ENCODE data around the gene GTF3C5. TPM values are rescaled to one million over a fixed set of nuclear protein-coding genes. Genes with fewer than 3 reads are reported as not detected.
"Not testable (repeated sequence)": the region's sequence is repeated elsewhere in the genome, so short reads cannot be mapped to it uniquely, and the experiment has no call there.

The GTF3C5 gene
- total RNA-seq, 4 donors from 2014 or later: 43.5 to 51.5 (median 48.9) TPM

GRCh38 chr9:133060417-133060841 lies 29.6 kb downstream of the GTF3C5 start:
- 38 to 74% methylated on average over 2 to 4 of the region's 6 CpGs for WGBS, 2 donors (ENCODE audit: low coverage in 1 of 2)
- no peak for ATAC-seq
- no peaks in the 10 kb centered on the region for H3K27me3 ChIP-seq
- peaks cover 0 to 46% of the 10 kb centered on the region in 2 donors for H3K36me3 ChIP-seq
- H3K4me1 ChIP-seq: no peaks in the 10 kb centered on the region
- H3K4me3 ChIP-seq: no peak overlapping the region
- H3K27ac ChIP-seq: no peak overlapping the region
- no peak for TF ChIP-seq POLR2A (IDR thresholded peaks at IDR 0.05)
- no peak for TF ChIP-seq EP300 (IDR thresholded peaks at IDR 0.05)
- no peak for TF ChIP-seq CTCF (IDR thresholded peaks at IDR 0.05)
- no peak for TF ChIP-seq POLR2AphosphoS5 (IDR thresholded peaks at IDR 0.05)
- no peaks in the 10 kb centered on the region for H3K9me3 ChIP-seq

GRCh38 chr9:133061019-133061763 lies 30.4 kb downstream of the GTF3C5 start:
- not testable (repeated sequence) for H3K9me3 ChIP-seq, H3K4me1 ChIP-seq, H3K4me3 ChIP-seq, ATAC-seq, H3K27ac ChIP-seq, H3K27me3 ChIP-seq
- peaks cover 0 to 43% of the 10 kb centered on the region in 2 donors for H3K36me3 ChIP-seq
- WGBS, 2 donors (ENCODE audit: low coverage in 1 of 2): 43 to 55% methylated on average over 4 to 6 of the region's 14 CpGs

- H3K4me3 ChIP-seq, ATAC-seq, H3K27ac ChIP-seq, H3K4me1 ChIP-seq, H3K27me3 ChIP-seq, H3K9me3 ChIP-seq: not testable (repeated sequence)
- H3K36me3 ChIP-seq: peaks cover 0 to 41% of the 10 kb centered on the region in 2 donors
- WGBS, 2 donors (ENCODE audit: low coverage in 1 of 2): no CpG with 5 or more reads among the region's 9 CpGs
Measured at GRCh38 chr9:133061764-133062145, 31.0 kb downstream of the GTF3C5 start, which contains the start of gene CEL. CEL (plus strand) TSS chr9:133061981; CDS start chr9:133062003, 22 bp downstream.

- 72 to 83% methylated on average over 2 of the region's 8 CpGs for WGBS, 2 donors (ENCODE audit: low coverage in 1 of 2)
- peaks cover 0 to 33% of the 10 kb centered on the region in 2 donors for H3K36me3 ChIP-seq
- H3K9me3 ChIP-seq, H3K27me3 ChIP-seq, H3K27ac ChIP-seq, H3K4me1 ChIP-seq, H3K4me3 ChIP-seq, ATAC-seq: not testable (repeated sequence)
Measured at GRCh38 chr9:133062569-133062968, 31.8 kb downstream of the GTF3C5 start.

GRCh38 chr9:133063159-133063499 lies 32.3 kb downstream of the GTF3C5 start:
- Histone ChIP-seq H3K9me3 (no peaks in the 10 kb centered on the region), H3K4me3 (no peak overlapping the region), H3K36me3 (peaks cover 0 to 27% of the 10 kb centered on the region in 2 donors), H3K27me3 (no peaks in the 10 kb centered on the region), H3K27ac (no peak overlapping the region), H3K4me1 (no peaks in the 10 kb centered on the region)
- TF ChIP-seq POLR2AphosphoS5 (IDR thresholded peaks at IDR 0.05): no peak
- no peak for ATAC-seq
- 80% methylated on average over 1 of the region's 8 CpGs; no CpG with 5 or more reads in 1 of the 2 donors for WGBS, 2 donors (ENCODE audit: low coverage in 1 of 2)

GRCh38 chr9:133063500-133064231 lies 32.9 kb downstream of the GTF3C5 start:
- H3K36me3 ChIP-seq: peaks cover 0 to 22% of the 10 kb centered on the region in 2 donors
- no peak for ATAC-seq
- TF ChIP-seq POLR2A (IDR thresholded peaks at IDR 0.05) (no peak), POLR2AphosphoS5 (IDR thresholded peaks at IDR 0.05) (no peak), CTCF (IDR thresholded peaks at IDR 0.05) (no peak), EP300 (IDR thresholded peaks at IDR 0.05) (no peak)
- H3K27me3 ChIP-seq: no peaks in the 10 kb centered on the region
- no peak overlapping the region for H3K27ac ChIP-seq
- 75 to 82% methylated on average over 4 of the region's 14 CpGs for WGBS, 2 donors (ENCODE audit: low coverage in 1 of 2)
- H3K4me1 ChIP-seq: no peaks in the 10 kb centered on the region
- no peak overlapping the region for H3K4me3 ChIP-seq
- no peaks in the 10 kb centered on the region for H3K9me3 ChIP-seq
